ENCODE data around the gene QSER1.
"Not testable (repeated sequence)": the region's sequence is repeated elsewhere in the genome, so short reads cannot be mapped to it uniquely, and the experiment has no call there.

Gene QSER1

GRCh38 chr11:32892355-32893092 lies at the start of gene QSER1:
QSER1 (plus strand) TSS chr11:32892811; CDS start chr11:32893126, 315 bp downstream.
- peak; percentile 55 to 80 (median 68) for DNase-seq

GRCh38 chr11:32843544-32843943 lies 49.1 kb upstream of the QSER1 start:
- DNase-seq, result no peak

- DNase-seq, result no peak
These were observed 45.1 kb upstream of the QSER1 start for GRCh38 chr11:32847511-32847910.

GRCh38 chr11:32849761-32850160 lies 42.9 kb upstream of the QSER1 start:
- no peak for DNase-seq

- DNase-seq, result no peak
These were observed 41.4 kb upstream of the QSER1 start for GRCh38 chr11:32851251-32851650.

GRCh38 chr11:32852207-32852606 lies 40.4 kb upstream of the QSER1 start:
- no peak for DNase-seq

- DNase-seq, result no peak
These were observed 37.0 kb upstream of the QSER1 start for GRCh38 chr11:32855601-32856000.

GRCh38 chr11:32858731-32859130 lies 33.9 kb upstream of the QSER1 start:
- DNase-seq, result no peak

GRCh38 chr11:32861850-32862577 lies 30.6 kb upstream of the QSER1 start:
- DNase-seq, result no peak

- DNase-seq, result no peak
These were observed 28.1 kb upstream of the QSER1 start for GRCh38 chr11:32864555-32864954.

GRCh38 chr11:32868752-32869151 lies 23.9 kb upstream of the QSER1 start:
- not testable (repeated sequence) for DNase-seq

- peak in 3 of 6 experiments; percentile 7 to 16 (median 8) for DNase-seq
These were observed 21.9 kb upstream of the QSER1 start for GRCh38 chr11:32870676-32871075.

- no peak for DNase-seq
These were observed 18.5 kb upstream of the QSER1 start for GRCh38 chr11:32874132-32874531.

GRCh38 chr11:32881286-32881685 lies 11.3 kb upstream of the QSER1 start:
- DNase-seq, result no peak

- DNase-seq, result no peak
These were observed 9.2 kb upstream of the QSER1 start for GRCh38 chr11:32883421-32883820.

GRCh38 chr11:32884023-32884422 lies 8.6 kb upstream of the QSER1 start:
- DNase-seq, result no peak

- DNase-seq, result peak in 1 of 6 experiments; percentile 6
These were observed 7.7 kb upstream of the QSER1 start for GRCh38 chr11:32884770-32885384.

GRCh38 chr11:32885556-32885955 lies 7.1 kb upstream of the QSER1 start:
- no peak for DNase-seq

- no peak for DNase-seq
These were observed 6.4 kb upstream of the QSER1 start for GRCh38 chr11:32886180-32886579.

- DNase-seq, result not testable (repeated sequence)
These were observed 4.8 kb upstream of the QSER1 start for GRCh38 chr11:32887707-32888383.

GRCh38 chr11:32888384-32888710 lies 4.3 kb upstream of the QSER1 start:
- not testable (repeated sequence) for DNase-seq

- DNase-seq, result no peak
These were observed 3.8 kb upstream of the QSER1 start for GRCh38 chr11:32888805-32889204.
